Neural crest cell (in vitro differentiated cells): Measurements from ENCODE around the gene RXRA. TPM values are rescaled to one million over a fixed set of nuclear protein-coding genes. Genes with fewer than 3 reads are reported as not detected.

ENCODE experiments used
- DNase-seq: peaks from one replicate; pipeline ENCODE4 v3.0.0; 2021; ENCODE audit warnings: low read depth, mixed read lengths, low spot score
- H3K27ac Mint-ChIP-seq: one replicate; pipeline ENCODE4 v1.8.0; 2021; ENCODE audit warnings: mild to moderate bottlenecking, mixed read lengths; ENCODE audit not compliant: unreplicated experiment
- H3K27me3 Mint-ChIP-seq: 2 replicates; pipeline ENCODE4 v1.8.0; 2021; ENCODE audit warnings: low read depth, mild to moderate bottlenecking, mixed read lengths
- H3K36me3 Mint-ChIP-seq: 2 replicates; pipeline ENCODE4 v1.8.0; 2021; ENCODE audit warnings: low read depth, mild to moderate bottlenecking, mixed read lengths
- H3K4me1 Mint-ChIP-seq: 2 replicates; pipeline ENCODE4 v1.8.0; 2021; ENCODE audit warnings: mixed read lengths
- H3K4me3 Mint-ChIP-seq: one replicate; pipeline ENCODE4 v1.8.0; 2021; ENCODE audit warnings: mild to moderate bottlenecking, mixed read lengths
- H3K9me3 Mint-ChIP-seq: 2 replicates; pipeline ENCODE4 v1.8.0; 2021; ENCODE audit warnings: mixed read lengths
- CTCF ChIP-seq: fragments of 200-600 bp; sonication (generic); conservative IDR thresholded peaks from 2 replicates; pipeline ENCODE4 v1.5.0; 2021; ENCODE audit warnings: antibody characterized with exemption, mild to moderate bottlenecking
- total RNA-seq: library from RNA; stranded (reverse); gene quantifications from 2 replicates; pipeline ENCODE4 v1.2.1, GENCODE V29; 2021

RXRA gene
- total RNA-seq, 1 donor from 2014 or later: 41.2 TPM

GRCh38 chr9:134424818-134425217 is 98.6 kb downstream of the RXRA start:
- no peak overlapping the region for H3K27ac Mint-ChIP-seq

GRCh38 chr9:134425401-134425800 is 99.1 kb downstream of the RXRA start:
- H3K27me3 Mint-ChIP-seq: no peaks in the 10 kb centered on the region

More at GRCh38 chr9:134424818-134425217, 98.6 kb downstream of the RXRA start:
- no peaks in the 10 kb centered on the region for H3K4me1 Mint-ChIP-seq
- H3K9me3 Mint-ChIP-seq: no peaks in the 10 kb centered on the region
- H3K4me3 Mint-ChIP-seq: no peak overlapping the region
- no peak for TF ChIP-seq CTCF
- H3K27me3 Mint-ChIP-seq: no peaks in the 10 kb centered on the region
- no peaks in the 10 kb centered on the region for H3K36me3 Mint-ChIP-seq
- DNase-seq: no peak

DNA sequence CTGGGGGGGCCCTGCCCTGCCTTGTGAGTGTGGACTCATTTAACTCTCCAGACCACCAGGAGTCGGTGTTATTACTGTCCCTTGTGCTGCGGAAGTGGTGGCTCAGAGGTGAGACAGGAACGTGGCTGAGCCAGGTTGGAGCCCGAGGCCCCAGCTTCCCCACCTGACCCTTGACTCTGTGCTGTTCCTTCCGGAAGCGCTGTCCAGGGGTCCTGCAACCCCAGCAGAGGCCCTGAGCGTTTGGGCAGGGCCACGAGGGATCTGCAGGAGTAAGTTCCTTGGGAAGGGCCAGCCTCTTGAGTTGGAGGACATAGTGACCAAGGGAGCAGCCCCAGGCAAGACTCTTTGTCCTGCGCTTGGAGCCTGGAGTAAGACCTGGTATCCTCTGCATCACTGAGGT is 99.6 kb downstream of the RXRA start:
- no peaks in the 10 kb centered on the region for H3K36me3 Mint-ChIP-seq
- H3K4me3 Mint-ChIP-seq: no peak overlapping the region
- TF ChIP-seq CTCF: no peak
- no peaks in the 10 kb centered on the region for H3K4me1 Mint-ChIP-seq
- no peaks in the 10 kb centered on the region for H3K27me3 Mint-ChIP-seq
- no peaks in the 10 kb centered on the region for H3K9me3 Mint-ChIP-seq
- H3K27ac Mint-ChIP-seq: no peak overlapping the region
- DNase-seq: no peak

More at GRCh38 chr9:134425401-134425800, 99.1 kb downstream of the RXRA start:
- Mint-ChIP-seq H3K36me3 (no peaks in the 10 kb centered on the region), H3K9me3 (no peaks in the 10 kb centered on the region), H3K27ac (no peak overlapping the region), H3K4me1 (no peaks in the 10 kb centered on the region), H3K4me3 (no peak overlapping the region)
- no peak for DNase-seq
- TF ChIP-seq CTCF: no peak

DNA sequence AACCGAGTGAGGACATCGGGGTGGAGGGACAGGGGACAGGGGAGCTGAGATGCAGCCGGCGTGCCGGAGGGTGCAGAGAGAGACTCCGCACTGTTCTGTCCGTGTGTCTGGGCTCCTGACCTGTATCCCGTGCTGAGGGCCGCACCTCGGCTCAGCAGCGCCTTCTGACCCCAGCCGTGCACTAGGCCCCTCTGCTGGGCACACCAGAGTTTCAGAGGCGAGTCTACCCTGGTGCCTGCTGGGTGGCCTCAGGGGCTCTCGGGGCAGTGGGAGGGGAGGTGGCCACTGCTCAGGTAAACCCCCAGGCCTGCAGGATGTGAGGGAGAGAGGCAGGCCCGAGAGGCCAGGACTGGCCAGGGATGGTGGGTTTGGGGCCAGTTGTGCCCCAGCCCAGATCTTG is 100.2 kb downstream of the RXRA start:
- DNase-seq: no peak
- no peaks in the 10 kb centered on the region for H3K9me3 Mint-ChIP-seq
- no peak overlapping the region for H3K4me3 Mint-ChIP-seq
- TF ChIP-seq CTCF: no peak
- no peaks in the 10 kb centered on the region for H3K4me1 Mint-ChIP-seq
- H3K36me3 Mint-ChIP-seq: no peaks in the 10 kb centered on the region
- H3K27ac Mint-ChIP-seq: no peak overlapping the region
- H3K27me3 Mint-ChIP-seq: no peaks in the 10 kb centered on the region

- DNase-seq: no peak
- H3K9me3 Mint-ChIP-seq: no peaks in the 10 kb centered on the region
- no peaks in the 10 kb centered on the region for H3K27me3 Mint-ChIP-seq
- H3K4me3 Mint-ChIP-seq: no peak overlapping the region
- H3K36me3 Mint-ChIP-seq: no peaks in the 10 kb centered on the region
- H3K27ac Mint-ChIP-seq: no peak overlapping the region
- TF ChIP-seq CTCF: no peak
- no peaks in the 10 kb centered on the region for H3K4me1 Mint-ChIP-seq
Measured at GRCh38 chr9:134427153-134427782, 101.0 kb downstream of the RXRA start.
